NCI-H510A (cell line): ENCODE measurements around the gene TRIM41.
"Not testable (repeated sequence)": the region's sequence is repeated elsewhere in the genome, so short reads cannot be mapped to it uniquely, and the experiment has no call there.

Source experiments
- DNase-seq: peaks from one replicate; lab custom pipeline; 2025; lab: John Stamatoyannopoulos, UW

TRIM41 gene

DNA sequence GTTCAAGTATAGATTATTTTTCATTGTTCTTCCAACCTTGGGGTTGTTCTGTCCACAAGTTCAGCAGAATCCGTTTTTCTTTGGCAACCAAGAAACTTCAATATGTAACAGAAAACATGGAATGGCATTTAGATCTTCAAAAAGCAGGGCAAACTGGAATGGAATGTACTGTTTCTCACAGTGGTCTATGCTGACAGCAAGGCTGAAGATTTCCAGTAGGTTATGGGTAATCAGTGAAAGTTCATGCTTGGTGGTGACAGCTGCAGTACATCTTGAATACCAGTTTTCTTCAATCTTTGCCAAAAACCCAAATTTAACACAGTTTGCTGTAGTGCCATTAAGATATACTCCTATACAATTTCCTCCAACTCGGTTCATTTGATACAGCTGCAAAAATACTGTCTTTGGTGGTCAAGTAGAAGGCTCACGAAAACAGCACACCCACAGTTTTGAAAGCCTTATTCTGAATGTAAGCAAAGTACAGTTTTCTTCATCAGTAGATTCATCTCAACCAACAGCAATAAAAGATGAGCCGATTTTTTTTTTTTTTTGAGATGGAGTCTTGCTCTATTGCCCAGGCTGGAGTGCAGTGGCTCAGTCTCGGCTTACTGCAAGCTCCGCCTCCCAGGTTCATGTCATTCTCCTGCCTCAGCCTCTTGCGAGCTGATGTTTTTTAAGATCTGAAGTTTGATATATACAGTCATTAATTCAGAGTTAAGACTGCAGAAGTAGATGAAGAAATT is 32.9 kb downstream of the TRIM41 start:
- DNase-seq = no peak

DNA sequence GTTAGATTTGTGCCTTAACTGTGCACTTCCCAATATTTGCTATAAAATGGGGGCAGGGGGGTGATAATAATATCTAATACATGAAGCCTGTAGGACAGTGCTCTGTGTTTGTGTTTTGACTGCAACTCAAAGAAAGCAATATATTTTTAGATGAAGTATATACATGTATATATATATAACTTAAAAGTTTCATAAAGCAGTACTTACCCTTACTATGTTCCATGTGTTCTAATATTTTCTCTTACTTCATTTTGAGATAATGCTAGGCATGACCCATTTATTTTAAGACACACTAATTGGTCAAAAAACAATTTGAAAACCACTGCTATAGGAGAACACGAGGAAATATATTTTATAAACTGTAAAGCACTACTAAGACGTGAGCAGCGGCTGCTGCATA is 35.5 kb downstream of the TRIM41 start:
- no peak for DNase-seq

DNA sequence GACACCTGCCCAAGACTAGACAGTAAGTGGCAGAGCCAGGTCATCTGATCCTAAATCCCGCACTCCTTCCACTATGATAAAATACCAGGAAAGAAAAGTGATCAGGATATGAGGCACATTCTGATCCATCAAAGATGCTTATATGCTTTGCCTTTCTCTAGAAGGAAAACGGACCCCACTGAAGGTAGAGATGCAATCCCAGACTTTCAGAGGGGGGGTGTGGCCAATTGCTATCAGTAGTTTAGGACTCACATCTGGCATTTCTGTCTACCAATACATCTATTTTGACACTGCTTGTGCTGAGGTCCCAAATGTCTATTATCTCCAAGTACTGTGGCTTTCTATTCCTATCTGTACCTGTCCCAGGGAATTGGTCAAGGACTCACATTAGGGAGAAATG is 36.2 kb downstream of the TRIM41 start:
- no peak for DNase-seq

DNA sequence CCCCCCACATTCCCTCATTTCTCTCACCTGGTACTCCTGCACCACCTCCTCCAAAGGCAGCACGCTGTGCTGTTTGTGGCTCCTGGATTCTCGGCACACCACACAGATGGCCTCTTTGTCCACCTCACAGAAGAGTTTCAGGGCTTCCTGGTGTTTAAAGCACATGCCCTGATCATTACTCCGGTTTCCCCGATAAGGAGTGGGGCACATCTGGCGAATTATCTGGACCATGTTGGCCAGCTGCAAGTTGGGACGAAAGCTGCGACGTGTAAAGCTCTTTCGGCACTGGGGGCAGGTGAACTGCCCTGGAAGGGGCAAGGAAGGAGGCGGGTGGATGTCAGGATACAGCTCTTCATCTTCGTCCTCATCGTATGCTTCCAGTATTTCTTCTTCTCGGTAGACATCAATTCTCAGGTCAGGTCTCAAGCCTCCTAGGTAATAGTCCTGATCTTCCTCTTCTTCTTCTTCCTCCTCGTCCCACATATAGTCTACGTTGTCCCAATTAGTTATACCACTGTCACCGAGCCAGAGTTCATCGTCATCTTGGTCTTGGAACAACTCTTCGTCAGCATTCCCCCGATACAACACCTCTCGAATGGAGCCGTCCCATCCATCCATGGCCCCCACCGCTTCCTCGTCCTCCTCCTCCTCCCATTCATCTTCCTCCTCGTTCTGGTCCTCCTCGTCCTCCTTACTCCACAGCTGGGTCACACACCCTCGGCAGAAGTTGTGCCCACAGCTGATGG is 37.1 kb downstream of the TRIM41 start:
- no peak for DNase-seq

DNA sequence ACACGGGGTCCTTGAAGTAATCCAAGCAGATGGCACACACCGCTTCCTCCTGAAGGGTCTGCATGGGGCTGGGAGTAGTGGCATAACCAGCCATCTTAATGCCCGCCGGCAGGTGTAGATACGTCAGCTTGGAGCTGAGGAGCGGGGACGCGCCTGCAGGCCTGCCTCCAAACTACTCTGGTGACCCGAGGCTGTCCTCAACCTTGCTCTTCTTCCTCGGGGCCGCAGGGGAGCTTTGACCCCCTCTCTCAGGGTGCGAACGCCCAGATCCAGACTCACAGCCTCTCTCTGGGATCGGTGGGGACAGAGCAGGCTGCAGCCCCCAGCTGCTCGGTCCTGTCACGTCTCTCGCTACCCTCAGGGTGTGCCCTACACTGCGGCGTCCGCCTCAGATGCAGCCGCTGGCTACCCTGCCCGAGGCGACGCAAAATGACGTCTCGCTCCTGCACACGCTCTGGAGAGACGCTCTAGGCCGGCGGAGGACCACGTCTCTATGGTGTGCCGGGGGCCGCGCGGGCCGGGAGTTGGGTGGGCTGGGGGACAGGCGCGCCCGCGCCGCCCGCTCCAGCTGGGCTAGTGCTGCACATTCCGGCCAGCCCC is 37.7 kb downstream of the TRIM41 start, which contains the start of gene TRIM52:
Gene TRIM52 (minus strand): TSS at position 424 of the 600 bp plus-strand sequence. CDS start 330 bp downstream, at position 94.
- no peak for DNase-seq

DNA sequence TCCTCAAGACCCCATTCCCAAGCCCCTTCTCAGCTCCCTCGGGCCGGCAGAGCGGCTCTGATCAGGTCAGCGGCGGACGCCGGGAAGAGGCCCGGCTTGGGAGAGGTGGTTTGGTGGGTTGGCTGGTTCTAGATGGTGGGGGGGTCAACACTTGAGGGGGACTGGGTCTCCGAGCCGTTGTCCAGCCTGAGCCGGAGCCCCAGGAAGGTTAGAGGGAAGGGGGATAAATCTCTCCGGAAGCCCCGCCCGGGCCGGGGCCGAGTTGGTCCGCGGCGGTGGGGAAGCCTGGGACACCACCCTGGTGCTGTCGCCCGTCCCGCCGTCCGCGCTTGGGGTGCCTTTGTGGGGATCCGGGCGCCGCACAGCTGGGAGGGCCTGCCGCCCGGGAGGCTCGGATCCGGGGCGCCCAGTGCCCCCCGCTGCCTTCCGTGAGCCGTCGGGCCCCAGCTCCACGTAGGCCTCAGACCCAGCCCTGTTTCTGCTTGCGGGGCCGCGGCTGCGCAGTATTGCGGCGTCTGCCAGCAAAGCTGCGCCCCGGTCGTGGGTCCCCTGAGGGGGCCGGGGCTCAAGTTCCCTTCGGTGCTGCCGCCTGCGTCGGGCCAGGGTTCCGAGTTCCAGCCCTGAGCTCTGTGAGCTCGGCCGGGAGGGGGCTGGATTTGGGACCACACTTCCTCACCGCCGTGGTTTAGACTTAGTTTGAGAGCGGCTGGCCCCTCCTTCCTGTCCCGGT is 38.4 kb downstream of the TRIM41 start:
- DNase-seq = no peak

DNA sequence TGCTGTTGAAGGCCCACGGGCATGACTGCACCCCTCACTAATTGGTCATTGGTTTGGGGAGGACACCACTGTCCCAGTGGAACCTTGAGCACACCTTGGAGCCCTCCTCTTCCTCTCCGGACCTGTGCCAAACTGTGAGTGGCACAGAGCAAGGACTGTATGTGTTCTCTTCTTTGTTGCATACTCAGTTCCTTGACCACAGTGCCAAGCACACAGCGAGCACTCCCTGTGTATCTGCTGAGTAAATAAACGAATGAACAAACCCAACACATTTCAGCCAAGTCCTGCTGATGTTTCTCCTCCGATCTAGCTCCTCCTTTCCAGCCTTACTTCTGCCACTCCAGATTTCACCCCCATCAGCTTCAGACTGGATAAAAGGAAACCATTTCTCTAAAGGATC is 40.6 kb downstream of the TRIM41 start:
- no peak for DNase-seq

DNA sequence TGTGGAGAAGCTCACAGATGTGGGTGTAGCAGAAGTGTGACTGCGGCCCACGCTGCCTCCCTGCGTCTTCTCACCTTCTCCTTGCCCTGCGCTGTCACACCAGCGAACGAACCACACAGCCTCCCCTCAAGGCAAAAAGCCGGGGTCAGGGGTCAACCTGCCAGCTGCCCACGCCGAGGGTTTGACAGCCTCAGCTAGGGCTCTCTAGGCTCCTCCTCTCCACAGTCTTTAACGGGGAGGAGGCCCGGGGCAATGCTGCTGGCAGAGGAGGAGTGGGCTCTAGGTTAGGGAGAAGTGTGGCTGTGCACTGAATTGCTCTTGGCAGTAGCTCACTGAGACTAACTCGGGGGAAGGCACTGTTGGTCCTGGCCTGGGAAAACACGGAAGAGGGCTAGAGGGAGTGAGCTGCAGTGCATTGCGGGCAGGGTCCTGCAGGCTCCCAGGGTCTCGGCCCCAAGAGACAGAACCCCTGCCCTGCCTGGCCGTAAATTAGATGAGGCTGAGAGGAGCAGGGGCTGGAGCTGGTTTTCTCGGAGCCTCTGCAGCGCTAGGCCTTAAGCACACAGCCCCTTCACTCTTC is 42.1 kb downstream of the TRIM41 start:
- no peak for DNase-seq

GRCh38 chr5:181267291-181267904 is 44.3 kb downstream of the TRIM41 start:
- not testable (repeated sequence) for DNase-seq

DNA sequence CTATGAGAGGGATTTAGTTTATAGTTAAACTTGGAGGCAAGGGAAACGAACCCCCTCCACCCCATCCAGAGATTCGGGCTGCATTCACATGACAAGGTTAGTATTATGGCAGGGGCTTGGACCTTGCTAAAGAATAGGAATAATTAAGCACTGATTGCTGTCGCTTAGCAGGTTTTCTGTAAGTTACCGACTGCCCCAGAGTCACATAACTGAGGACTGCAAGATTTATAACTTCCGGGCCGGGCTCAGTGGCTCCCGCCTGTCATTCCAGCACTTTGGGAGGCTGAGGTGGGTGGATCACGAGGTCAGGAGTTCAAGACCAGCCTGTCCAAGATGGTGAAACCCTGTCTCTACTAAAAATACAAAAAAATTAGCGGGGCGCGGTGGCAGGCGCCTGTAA is 44.8 kb downstream of the TRIM41 start:
- DNase-seq = not testable (repeated sequence)

GRCh38 chr5:181271081-181271480 is 48.0 kb downstream of the TRIM41 start:
- DNase-seq = no peak

DNA sequence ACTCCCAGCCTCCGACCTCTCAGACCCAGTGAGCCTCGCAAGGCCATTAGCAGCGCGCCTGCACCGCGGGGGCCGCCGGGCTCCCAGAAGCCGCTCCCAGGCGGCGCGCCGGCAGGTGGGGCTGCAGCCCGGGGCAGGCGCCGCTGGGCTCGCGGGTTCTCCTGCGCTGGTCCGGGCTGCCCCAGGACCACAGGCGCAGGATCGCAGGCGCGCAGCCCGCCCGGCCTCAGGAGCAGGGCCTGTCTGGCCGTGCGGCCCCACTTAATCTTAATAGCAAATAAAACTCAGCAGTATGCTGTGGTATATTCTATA is 50.3 kb downstream of the TRIM41 start:
- DNase-seq = not testable (repeated sequence)

DNA sequence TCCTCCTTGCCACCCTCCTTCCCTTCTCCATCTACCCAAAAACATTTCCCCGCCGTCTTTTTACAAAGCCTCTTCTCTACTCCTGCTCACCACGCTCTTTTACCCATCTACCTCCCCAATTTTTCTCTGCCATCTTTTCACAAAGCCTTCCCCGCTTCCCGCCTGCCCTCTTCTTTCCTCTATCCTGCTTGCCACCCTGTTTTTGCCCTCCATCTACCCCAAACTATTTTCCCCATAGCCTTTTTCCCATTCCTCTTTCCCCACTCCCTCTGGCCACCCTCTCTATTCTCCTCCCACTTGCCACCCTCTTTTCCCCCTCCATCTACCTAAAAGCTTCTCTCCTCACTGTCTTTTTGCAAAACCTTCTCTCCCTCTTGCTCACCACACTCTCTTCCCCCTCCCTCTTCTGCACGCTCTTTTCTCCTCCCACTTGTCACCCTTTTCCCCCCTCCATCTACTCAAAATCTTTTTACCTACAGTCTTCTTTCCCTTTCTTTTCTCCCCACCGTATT is 57.2 kb downstream of the TRIM41 start:
- no peak for DNase-seq

- DNase-seq = no peak
These were observed 58.2 kb downstream of the TRIM41 start for GRCh38 chr5:181281077-181281983.

DNA sequence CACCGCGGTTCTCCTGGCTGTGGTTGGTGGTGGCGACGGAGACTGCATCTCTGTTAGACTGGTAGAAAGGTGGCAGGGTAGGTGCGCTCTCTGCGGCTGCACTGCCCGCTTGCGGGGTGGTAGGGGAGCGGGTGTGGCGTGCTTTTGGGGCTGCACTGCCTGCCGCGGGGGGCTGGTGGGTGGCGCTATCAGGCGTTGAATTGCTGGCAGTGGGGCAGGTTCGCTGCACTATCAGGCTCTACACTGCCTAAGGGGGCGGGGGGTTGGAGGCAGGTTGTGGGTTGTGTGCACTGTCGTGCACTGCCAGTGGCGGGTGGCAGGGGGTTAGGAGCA is 58.9 kb downstream of the TRIM41 start:
- DNase-seq = no peak

- not testable (repeated sequence) for DNase-seq
These were observed 59.3 kb downstream of the TRIM41 start for GRCh38 chr5:181282415-181282814.

DNA sequence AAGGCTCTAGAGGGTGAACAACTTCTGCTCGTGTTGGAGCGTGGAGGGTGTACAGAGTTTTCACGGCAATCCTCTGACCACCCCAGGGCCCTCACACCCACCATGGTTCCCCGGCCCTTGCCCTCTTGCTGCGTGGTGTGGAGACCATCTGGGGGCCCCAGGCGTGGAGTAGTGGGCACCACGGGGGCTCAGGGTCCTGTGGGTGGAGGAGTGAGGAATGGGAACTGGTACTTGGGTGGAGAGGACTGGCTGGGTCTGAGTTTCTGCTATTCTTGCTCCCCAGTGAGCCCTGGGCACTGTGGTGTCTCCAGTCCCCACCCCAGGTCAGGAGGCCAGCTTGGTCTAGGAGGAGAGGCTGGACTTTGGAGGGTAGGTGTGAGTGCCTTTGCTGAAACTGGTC is 59.8 kb downstream of the TRIM41 start:
- no peak for DNase-seq

GRCh38 chr5:181283347-181283746 is 60.3 kb downstream of the TRIM41 start:
- DNase-seq = no peak

DNA sequence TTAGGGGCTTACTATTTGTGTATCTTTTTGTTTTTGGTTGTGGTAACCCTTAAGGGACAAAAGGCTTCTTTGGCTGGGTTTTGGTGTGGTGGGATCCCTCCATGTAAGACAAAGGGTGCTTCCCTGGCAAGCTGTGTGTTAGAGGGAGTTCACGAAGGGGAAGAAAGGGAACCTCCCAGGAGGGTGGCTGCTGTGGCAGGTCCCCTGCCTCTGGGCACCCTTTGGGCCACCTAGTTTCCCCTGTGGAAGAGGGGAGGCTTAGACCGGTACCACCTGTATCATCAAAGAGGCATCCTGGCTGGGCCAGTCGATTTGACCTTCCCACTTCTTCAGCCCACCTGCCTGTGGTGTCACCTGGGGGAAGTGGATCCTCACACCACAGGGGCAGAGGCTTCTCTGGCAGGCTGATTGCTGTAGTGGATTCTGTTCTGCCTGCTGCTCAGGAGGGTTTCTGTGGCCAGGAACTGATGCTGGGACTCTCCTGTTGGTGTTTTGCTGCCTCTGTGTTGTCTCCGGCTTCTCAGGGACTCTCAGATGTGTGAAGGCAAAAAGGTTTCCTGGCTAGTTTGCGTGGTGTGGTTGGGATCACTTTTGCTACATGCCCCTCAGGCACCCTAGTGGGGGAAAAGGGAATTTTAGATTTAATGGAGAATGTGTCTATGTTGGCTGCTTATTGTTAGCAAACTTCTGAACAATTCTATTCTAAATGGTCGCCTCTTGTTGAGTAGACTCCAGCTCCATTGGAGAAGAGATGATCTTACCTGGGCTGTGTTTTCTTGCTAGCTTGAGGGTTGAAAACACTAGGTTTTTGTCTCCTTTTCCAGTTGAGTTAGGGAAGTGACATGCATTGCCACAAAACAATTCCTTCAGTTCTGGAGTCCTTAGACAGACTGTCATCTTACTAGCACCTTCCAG is 61.0 kb downstream of the TRIM41 start:
- DNase-seq = not testable (repeated sequence)
